A549 (cell line): ENCODE measurements around the gene SLC2A8. TPM values are rescaled to one million over a fixed set of nuclear protein-coding genes. Genes with fewer than 3 reads are reported as not detected.
A peak's percentile ranks its signal among the peaks of the same experiment; 100 is the strongest.

Experiments used
- ATAC-seq, 2 experiments: fragments of 200-7000 bp in 1 of 2; fragments of >200 bp in 1 of 2; cut with Nextera tagmentation in 1 of 2; cut with Tn5 transposase in 1 of 2; 3 replicates each; pipeline versions ENCODE4 v1.8.0 to v1.9.1; 2018 to 2020; ENCODE audit warnings: mild to moderate bottlenecking in 1 of 2, moderate library complexity in 1 of 2
- CTCF ChIA-PET: fragments of 300-600 bp; sonication (Branson Sonifier 250); formaldehyde crosslinking; extraction: SDS; loops from one replicate; lab custom pipeline; 2021; ENCODE audit warnings: antibody characterized with exemption, inconsistent platforms; lab: Yijun Ruan, JAX
- POLR2A ChIA-PET: fragments of 350-600 bp; formaldehyde crosslinking; extraction: SDS; loops from one replicate; lab custom pipeline; 2021; ENCODE audit warnings: antibody characterized with exemption, inconsistent platforms; lab: Yijun Ruan, JAX
- DNase-seq, 2 experiments: peaks; one replicate each; pipeline versions ENCODE4 v3.0.0 to v3.0.0-alpha.2; 2011 to 2016; ENCODE audit warnings: low read depth in 1 of 2, low spot score in 1 of 2
- FAIRE-seq: peaks from 2 replicates; lab custom pipeline; 2011; peaks lifted over from hg19 to GRCh38; lab: Jason Lieb, UNC
- H3K27ac ChIP-seq, 2 experiments: fragments of >200 bp; sonication (Bioruptor Twin); formaldehyde crosslinking; 3 replicates each; pipeline ENCODE4 v1.5.1; 2016 to 2017
- H3K4me1 ChIP-seq: fragments of >200 bp; sonication (Bioruptor Twin); formaldehyde crosslinking; 3 replicates; pipeline ENCODE4 v1.6.1; 2016
- H3K4me2 ChIP-seq: fragments of >200 bp; sonication (Bioruptor Twin); formaldehyde crosslinking; 3 replicates; pipeline ENCODE4 v1.6.1; 2016
- H3K4me3 ChIP-seq: fragments of >200 bp; sonication (Bioruptor Twin); formaldehyde crosslinking; 3 replicates; pipeline ENCODE4 v1.5.1; 2016
- H3K9me3 ChIP-seq: fragments of >200 bp; sonication (Bioruptor Twin); formaldehyde crosslinking; 3 replicates; pipeline ENCODE4 v1.6.1; 2016
- CBX8 ChIP-seq: fragments of 200-600 bp; sonication (generic); IDR thresholded peaks from 2 replicates; pipeline ENCODE4 v1.6.1; 2016
- CEBPB ChIP-seq, 2 experiments: fragments of >200 bp in 1 of 2; sonication (Bioruptor Twin) in 1 of 2; formaldehyde crosslinking in 1 of 2; IDR thresholded peaks; 2 replicates each; pipeline ENCODE4 v1.6.1; 2012 to 2016
- CHD4 ChIP-seq: fragments of 200-600 bp; sonication (generic); IDR thresholded peaks from 2 replicates; pipeline ENCODE4 v1.6.1; 2016; ENCODE audit warnings: antibody characterized with exemption, mild to moderate bottlenecking, borderline replicate concordance
- E2F6 ChIP-seq: IDR thresholded peaks from 2 replicates; pipeline ENCODE4 v1.6.1; 2012; ENCODE audit warnings: low read depth, borderline replicate concordance
- EHF ChIP-seq: fragments of 250-450 bp; sonication (Bioruptor Pico); IDR thresholded peaks from 2 replicates; pipeline ENCODE4 v1.5.0; 2020; ENCODE audit warnings: mild to moderate bottlenecking
- FOSL2 ChIP-seq, 2 experiments: fragments of 450-650 bp in 1 of 2; fragments of >200 bp in 1 of 2; sonication (Bioruptor Twin) in 1 of 2; formaldehyde crosslinking; IDR thresholded peaks; 2 replicates each; pipeline versions ENCODE4 v1.5.0 to v1.6.1; 2016 to 2020; ENCODE audit warnings: mild to moderate bottlenecking in 1 of 2, moderate library complexity in 1 of 2
- GATA3 ChIP-seq: IDR thresholded peaks from 2 replicates; pipeline ENCODE4 v1.6.1; 2012; ENCODE audit warnings: borderline replicate concordance
- HEYL ChIP-seq: fragments of 250-450 bp; sonication (Bioruptor Pico); IDR thresholded peaks from 2 replicates; pipeline ENCODE4 v1.8.0; 2021; ENCODE audit warnings: mild to moderate bottlenecking, moderate library complexity
- JUN ChIP-seq, 2 experiments: fragments of >200 bp; sonication (Bioruptor Twin); formaldehyde crosslinking; IDR thresholded peaks; 2 replicates in 1 of 2; 3 replicates in 1 of 2; pipeline ENCODE4 v1.6.1; 2016 to 2017
- JUNB ChIP-seq: fragments of >200 bp; sonication (Bioruptor Twin); formaldehyde crosslinking; IDR thresholded peaks from 2 replicates; pipeline ENCODE4 v1.6.1; 2016
- KDM1A ChIP-seq: fragments of 200-600 bp; sonication (generic); IDR thresholded peaks from 2 replicates; pipeline ENCODE4 v1.6.1; 2016; ENCODE audit warnings: low read depth, mild to moderate bottlenecking
- KDM5A ChIP-seq: fragments of 200-600 bp; sonication (generic); IDR thresholded peaks from 2 replicates; pipeline ENCODE4 v1.6.1; 2016; ENCODE audit warnings: antibody characterized with exemption, mild to moderate bottlenecking
- MAX ChIP-seq: IDR thresholded peaks from 2 replicates; pipeline ENCODE4 v1.6.1; 2012
- MYC ChIP-seq: IDR thresholded peaks from 2 replicates; pipeline ENCODE4 v1.6.1; 2012; ENCODE audit warnings: mild to moderate bottlenecking, inconsistent platforms, low read length, improper control_type of control experiment, borderline replicate concordance
- POLR2A ChIP-seq: IDR thresholded peaks from 2 replicates; pipeline ENCODE4 v1.6.1; 2012; ENCODE audit warnings: mild to moderate bottlenecking, low read length
- RAD21 ChIP-seq, 2 experiments: fragments of >200 bp in 1 of 2; sonication (Bioruptor Twin) in 1 of 2; formaldehyde crosslinking in 1 of 2; IDR thresholded peaks in 1 of 2; conservative IDR thresholded peaks in 1 of 2; 2 replicates in 1 of 2; 3 replicates in 1 of 2; pipeline ENCODE4 v1.6.1; 2012 to 2018; ENCODE audit warnings: inconsistent platforms in 1 of 2
- RFX5 ChIP-seq: fragments of 450-650 bp; IDR thresholded peaks from 2 replicates; pipeline ENCODE4 v1.7.1; 2014; ENCODE audit warnings: antibody characterized with exemption, mild to moderate bottlenecking, moderate library complexity
- SMC3 ChIP-seq: fragments of >200 bp; sonication (Bioruptor Twin); formaldehyde crosslinking; IDR thresholded peaks from 3 replicates; pipeline ENCODE4 v1.6.1; 2018; ENCODE audit warnings: inconsistent platforms
- SREBF2 ChIP-seq: fragments of 450-650 bp; IDR thresholded peaks from 2 replicates; pipeline ENCODE4 v1.6.1; 2014; ENCODE audit warnings: mild to moderate bottlenecking, moderate library complexity
- ZFP36 ChIP-seq: fragments of 450-650 bp; IDR thresholded peaks from 2 replicates; pipeline ENCODE4 v1.6.1; 2014; ENCODE audit warnings: borderline replicate concordance; ENCODE audit not compliant: partially characterized antibody
- WGBS: methylation state at CpG from one replicate; pipeline ENCODE4 v1.1.6; 2017; ENCODE audit errors: missing lambda C conversion rate; 5-methylcytosine and 5-hydroxymethylcytosine counted together
- polyA plus RNA-seq, 4 experiments: library from polyadenylated mRNA; depleted of rRNA in 3 of 4; stranded (reverse); fragments of >200 nt; fragmentation: RNase III in 1 of 4; extraction: RNeasy Plus Mini Kit Qiagen cat#74134 plus additional on column Dnase treatment in 1 of 4; gene quantifications; 2 replicates in 3 of 4; 3 replicates in 1 of 4; pipeline ENCODE4 v1.2.3, GENCODE V29; 2011 to 2017
- TF ChIP-seq, protein P1 (sequence below): fragments of >200 bp; sonication (Bioruptor Twin); formaldehyde crosslinking; IDR thresholded peaks from 2 replicates; pipeline ENCODE4 v1.6.1; 2016

The SLC2A8 gene
- polyA plus RNA-seq, 2 of the 4 experiments (the other 2 are of a cell fraction), result 7.3 to 16.0 TPM

GRCh38 chr9:127450830-127451607 lies 54.0 kb downstream of the SLC2A8 start, which contains the start of the genes LRSAM1 and RPL12 (continued):
- TF ChIP-seq CHD4 (no peak), JUN (IDR thresholded peaks at IDR 0.05) (peak; percentile 98 to 99), FOSL2 (IDR thresholded peaks at IDR 0.05) (no peak), FOSL2 (CRISPR knock-in tag; IDR thresholded peaks at IDR 0.05) (no peak), MYC (peak; percentile 95), KDM5A (no peak), CEBPB (IDR thresholded peaks at IDR 0.05) (no peak; a peak in 1 of 4 replicates)

DNA sequence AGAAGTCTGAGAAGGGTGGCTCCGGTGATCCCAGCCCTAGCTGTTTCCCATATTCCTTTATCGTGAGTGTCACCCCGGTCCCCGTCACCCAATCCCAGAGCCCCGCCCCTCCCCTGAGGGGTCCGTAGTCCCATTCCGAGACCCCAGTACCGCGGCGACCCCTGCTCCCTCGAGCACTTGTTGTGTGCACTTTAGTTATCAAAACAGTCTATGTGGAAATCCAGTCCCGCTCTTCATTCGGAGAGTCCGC lies 54.6 kb downstream of the SLC2A8 start:
- ChIA-PET POLR2A (interaction anchor here (0.5 to 3.3 kb wide), 16 partner anchors 14 to 1265 kb away, joined by 3 to 25 read pairs (median 6); partner anchors contain the start of genes SLC2A8, TOR2A and ZNF79), CTCF (interaction anchor here (1.2 kb wide), 1 partner anchor 283 kb away, joined by 4 read pairs; the partner anchor contains the start of gene TOR2A)
- Histone ChIP-seq H3K27ac (peak overlapping the region; percentile 96 to 99), H3K4me1 (peaks cover 17% of the 10 kb centered on the region), H3K4me3 (peak overlapping the region; percentile 98)
- DNase-seq (no peak), ATAC-seq (no peak; a peak in 1 of 6 replicates)
- WGBS, result 2% methylated on average over 10 of the region's 14 CpGs
- TF ChIP-seq RFX5 (no peak), CBX8 (no peak), KDM1A (no peak)
- TF ChIP-seq, all 56 proteins: peak for 0
- H3K9me3 ChIP-seq, result peaks cover 33% of the 10 kb centered on the region
- FAIRE-seq, result no peak
- peak overlapping the region; percentile 95 for H3K4me2 ChIP-seq

- peak overlapping the region; percentile 96 to 99 for H3K27ac ChIP-seq
- ATAC-seq, result peak; percentile 57 to 64
- peak overlapping the region; percentile 95 for H3K4me2 ChIP-seq
- peak; percentile 75 to 79 for DNase-seq
- FAIRE-seq, result no peak
- ChIA-PET POLR2A (interaction anchor here (0.5 to 3.3 kb wide), 17 partner anchors 14 to 1265 kb away, joined by 3 to 25 read pairs (median 6); partner anchors contain the start of genes SLC2A8, TOR2A and ZNF79), CTCF (interaction anchor here (1.9 kb wide), 1 partner anchor 52 kb away, joined by 5 read pairs; no protein-coding TSS in a partner anchor)
- peak overlapping the region; percentile 98 for H3K4me3 ChIP-seq
- WGBS, result 17% methylated on average over 15 of the region's 29 CpGs
- H3K4me1 ChIP-seq, result peaks cover 17% of the 10 kb centered on the region
- H3K9me3 ChIP-seq, result peaks cover 29% of the 10 kb centered on the region
- TF ChIP-seq ZFP36 (no peak), POLR2A (peak; percentile 48), EHF (CRISPR knock-in tag) (no peak), GATA3 (no peak), JUNB (no peak), SREBF2 (no peak), E2F6 (peak; percentile 46; the same call in 1 of the 2 replicates), RAD21 (conservative IDR thresholded peaks at IDR 0.05 in 1 of 2, IDR thresholded peaks at IDR 0.05 in 1 of 2) (no peak), KDM5A (no peak), MAX (peak; percentile 80)
- TF ChIP-seq, protein P1, sequence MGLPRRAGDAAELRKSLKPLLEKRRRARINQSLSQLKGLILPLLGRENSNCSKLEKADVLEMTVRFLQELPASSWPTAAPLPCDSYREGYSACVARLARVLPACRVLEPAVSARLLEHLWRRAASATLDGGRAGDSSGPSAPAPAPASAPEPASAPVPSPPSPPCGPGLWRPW, result no peak
Observed at GRCh38 chr9:127451858-127452656, 55.1 kb downstream of the SLC2A8 start.

- TF ChIP-seq SMC3, result no peak
- TF ChIP-seq HEYL (CRISPR knock-in tag), result no peak
- Histone ChIP-seq H3K27ac (peak overlapping the region; percentile 96 to 99), H3K4me2 (peak overlapping the region; percentile 95), H3K4me3 (peak overlapping the region; percentile 98), H3K9me3 (peaks cover 22% of the 10 kb centered on the region), H3K4me1 (peaks cover 17% of the 10 kb centered on the region)
- CTCF ChIA-PET, result interaction anchor here (1.9 kb wide), 1 partner anchor 51 kb away, joined by 5 read pairs; no protein-coding TSS in a partner anchor
- WGBS, result 84% methylated on average over 4 of the region's 4 CpGs
- FAIRE-seq (no peak), DNase-seq (no peak), ATAC-seq (no peak)
- POLR2A ChIA-PET, result interaction anchor here (0.6 to 3.2 kb wide), 2 partner anchors 29 to 43 kb away, joined by 5 to 23 read pairs; partner anchors contain the start of gene ZNF79
Observed at GRCh38 chr9:127452691-127453090, 55.7 kb downstream of the SLC2A8 start.
